ENCODE results near the gene APOH.
"Not testable (repeated sequence)": the region's sequence is repeated elsewhere in the genome, so short reads cannot be mapped to it uniquely, and the experiment has no call there.

APOH gene

GRCh38 chr17:66253458-66253857 lies 24.2 kb upstream of the APOH start:
- not testable (repeated sequence) for ATAC-seq; H3K4me3 Mint-ChIP-seq; H3K9me3 Mint-ChIP-seq; H3K4me1 Mint-ChIP-seq; DNase-seq (ENCODE audit: low spot score in 2 of 2); H3K36me3 Mint-ChIP-seq
- peak overlapping the region; percentile 58 for H3K27ac Mint-ChIP-seq

- ATAC-seq (no peak), DNase-seq (ENCODE audit: low spot score in 2 of 2) (no peak)
- Mint-ChIP-seq H3K9me3 (no peaks in the 10 kb centered on the region), H3K36me3 (no peaks in the 10 kb centered on the region), H3K4me1 (peaks cover 6% of the 10 kb centered on the region), H3K27ac (no peak overlapping the region), H3K4me3 (no peak overlapping the region)
Measured at GRCh38 chr17:66250686-66251085, 21.5 kb upstream of the APOH start.

- Mint-ChIP-seq H3K4me1 (no peaks in the 10 kb centered on the region), H3K9me3 (no peaks in the 10 kb centered on the region), H3K27ac (no peak overlapping the region), H3K36me3 (no peaks in the 10 kb centered on the region), H3K4me3 (no peak overlapping the region)
- DNase-seq (ENCODE audit: low spot score in 2 of 2) (no peak), ATAC-seq (no peak)
Measured at GRCh38 chr17:66248285-66248684, 19.1 kb upstream of the APOH start.

GRCh38 chr17:66241839-66242238 lies 12.6 kb upstream of the APOH start:
- DNase-seq (ENCODE audit: low spot score in 2 of 2) (no peak), ATAC-seq (no peak)
- H3K36me3 Mint-ChIP-seq: no peaks in the 10 kb centered on the region
- H3K9me3 Mint-ChIP-seq: no peaks in the 10 kb centered on the region
- H3K27ac Mint-ChIP-seq: no peak overlapping the region
- H3K4me3 Mint-ChIP-seq: no peak overlapping the region
- H3K4me1 Mint-ChIP-seq: no peaks in the 10 kb centered on the region

GRCh38 chr17:66240630-66241029 lies 11.4 kb upstream of the APOH start:
- Mint-ChIP-seq H3K9me3 (no peaks in the 10 kb centered on the region), H3K4me1 (no peaks in the 10 kb centered on the region), H3K4me3 (no peak overlapping the region), H3K36me3 (no peaks in the 10 kb centered on the region), H3K27ac (no peak overlapping the region)
- DNase-seq (ENCODE audit: low spot score in 2 of 2): no peak
- ATAC-seq: no peak

- no peak for ATAC-seq
- Mint-ChIP-seq H3K9me3 (no peaks in the 10 kb centered on the region), H3K4me3 (no peak overlapping the region), H3K36me3 (no peaks in the 10 kb centered on the region), H3K4me1 (no peaks in the 10 kb centered on the region), H3K27ac (no peak overlapping the region)
- DNase-seq (ENCODE audit: low spot score in 2 of 2): no peak
Measured at GRCh38 chr17:66240013-66240412, 10.8 kb upstream of the APOH start.

- peaks cover 5% of the 10 kb centered on the region for H3K36me3 Mint-ChIP-seq
- DNase-seq (ENCODE audit: low spot score in 2 of 2): no peak
- H3K4me1 Mint-ChIP-seq: no peaks in the 10 kb centered on the region
- H3K4me3 Mint-ChIP-seq: no peak overlapping the region
- H3K9me3 Mint-ChIP-seq: no peaks in the 10 kb centered on the region
- H3K27ac Mint-ChIP-seq: no peak overlapping the region
- ATAC-seq: no peak
Measured at GRCh38 chr17:66235377-66235994, 6.3 kb upstream of the APOH start.

- Mint-ChIP-seq H3K36me3 (peaks cover 5% of the 10 kb centered on the region), H3K4me1 (no peaks in the 10 kb centered on the region), H3K4me3 (no peak overlapping the region), H3K9me3 (no peaks in the 10 kb centered on the region), H3K27ac (no peak overlapping the region)
- DNase-seq (ENCODE audit: low spot score in 2 of 2) (no peak), ATAC-seq (no peak)
Measured at GRCh38 chr17:66234611-66235010, 5.4 kb upstream of the APOH start.

GRCh38 chr17:66233023-66233753 lies 4.0 kb upstream of the APOH start:
- ATAC-seq (no peak), DNase-seq (ENCODE audit: low spot score in 2 of 2) (no peak)
- Mint-ChIP-seq H3K27ac (no peak overlapping the region), H3K4me1 (no peaks in the 10 kb centered on the region), H3K4me3 (no peak overlapping the region), H3K36me3 (peaks cover 5% of the 10 kb centered on the region), H3K9me3 (no peaks in the 10 kb centered on the region)

GRCh38 chr17:66230922-66231591 lies 1.8 kb upstream of the APOH start:
- Mint-ChIP-seq H3K9me3 (no peaks in the 10 kb centered on the region), H3K4me1 (no peaks in the 10 kb centered on the region), H3K4me3 (no peak overlapping the region), H3K27ac (no peak overlapping the region), H3K36me3 (peaks cover 5% of the 10 kb centered on the region)
- no peak for DNase-seq (ENCODE audit: low spot score in 2 of 2)
- ATAC-seq: no peak

GRCh38 chr17:66229783-66230538 lies 746 bp upstream of the APOH start:
- Mint-ChIP-seq H3K36me3 (peaks cover 5% of the 10 kb centered on the region), H3K4me1 (no peaks in the 10 kb centered on the region), H3K27ac (no peak overlapping the region), H3K9me3 (no peaks in the 10 kb centered on the region), H3K4me3 (no peak overlapping the region)
- ATAC-seq: no peak
- DNase-seq (ENCODE audit: low spot score in 2 of 2): no peak

GRCh38 chr17:66227212-66228045 lies 1.8 kb downstream of the APOH start:
- no peaks in the 10 kb centered on the region for H3K9me3 Mint-ChIP-seq
- ATAC-seq (no peak), DNase-seq (ENCODE audit: low spot score in 2 of 2) (no peak)
- no peak overlapping the region for H3K4me3 Mint-ChIP-seq
- no peaks in the 10 kb centered on the region for H3K4me1 Mint-ChIP-seq
- no peaks in the 10 kb centered on the region for H3K36me3 Mint-ChIP-seq
- H3K27ac Mint-ChIP-seq: no peak overlapping the region

GRCh38 chr17:66222798-66223350 lies 6.3 kb downstream of the APOH start:
- DNase-seq (ENCODE audit: low spot score in 2 of 2) (no peak), ATAC-seq (no peak)
- H3K36me3 Mint-ChIP-seq: no peaks in the 10 kb centered on the region
- no peaks in the 10 kb centered on the region for H3K9me3 Mint-ChIP-seq
- H3K4me1 Mint-ChIP-seq: no peaks in the 10 kb centered on the region
- no peak overlapping the region for H3K27ac Mint-ChIP-seq
- H3K4me3 Mint-ChIP-seq: no peak overlapping the region

GRCh38 chr17:66221755-66222530 lies 7.3 kb downstream of the APOH start:
- DNase-seq (ENCODE audit: low spot score in 2 of 2): no peak
- Mint-ChIP-seq H3K36me3 (no peaks in the 10 kb centered on the region), H3K4me3 (no peak overlapping the region)

More at GRCh38 chr17:66221755-66222530, 7.3 kb downstream of the APOH start:
- H3K27ac Mint-ChIP-seq: no peak overlapping the region
- no peak for ATAC-seq
- H3K9me3 Mint-ChIP-seq: no peaks in the 10 kb centered on the region
- H3K4me1 Mint-ChIP-seq: no peaks in the 10 kb centered on the region

Measured in stimulated activated effector memory CD8-positive, alpha-beta T cell treated with anti-CD3 and anti-CD28 coated beads, Interleukin-12 subunit alpha, Interleukin-12 subunit beta, amount 100 ng/mL, for 72 hours (primary cell).